Middle frontal gyrus (tissue), 1 donor: ENCODE results near the gene CHD5.
"Not testable (repeated sequence)": the region's sequence is repeated elsewhere in the genome, so short reads cannot be mapped to it uniquely, and the experiment has no call there.

Source experiments
- DNase-seq: peaks from one replicate; pipeline ENCODE4 v3.0.0-alpha.2; 2015; ENCODE audit warnings: low spot score; ENCODE audit errors: extremely low spot score

CHD5 gene

DNA sequence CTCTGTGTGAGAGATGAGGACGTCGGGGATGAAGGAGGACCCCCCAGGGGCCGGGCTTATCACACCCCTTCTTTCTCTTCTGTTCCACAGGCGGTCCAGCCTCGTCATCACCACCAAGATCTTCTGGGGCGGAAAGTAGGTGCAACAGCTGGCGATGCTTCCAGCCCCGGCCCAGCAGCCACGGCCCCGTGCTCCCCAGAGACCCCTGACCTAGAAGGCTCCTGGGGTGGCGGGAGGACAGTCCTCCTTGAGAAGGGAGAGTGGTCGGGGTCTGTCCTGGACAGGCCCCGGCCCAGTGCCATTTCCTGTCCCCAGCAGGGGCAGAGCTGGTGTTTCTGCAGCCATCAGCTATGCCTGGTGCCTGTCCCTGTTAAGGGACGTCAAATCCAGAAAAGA lies 92.7 kb downstream of the CHD5 start:
- DNase-seq = no peak

DNA sequence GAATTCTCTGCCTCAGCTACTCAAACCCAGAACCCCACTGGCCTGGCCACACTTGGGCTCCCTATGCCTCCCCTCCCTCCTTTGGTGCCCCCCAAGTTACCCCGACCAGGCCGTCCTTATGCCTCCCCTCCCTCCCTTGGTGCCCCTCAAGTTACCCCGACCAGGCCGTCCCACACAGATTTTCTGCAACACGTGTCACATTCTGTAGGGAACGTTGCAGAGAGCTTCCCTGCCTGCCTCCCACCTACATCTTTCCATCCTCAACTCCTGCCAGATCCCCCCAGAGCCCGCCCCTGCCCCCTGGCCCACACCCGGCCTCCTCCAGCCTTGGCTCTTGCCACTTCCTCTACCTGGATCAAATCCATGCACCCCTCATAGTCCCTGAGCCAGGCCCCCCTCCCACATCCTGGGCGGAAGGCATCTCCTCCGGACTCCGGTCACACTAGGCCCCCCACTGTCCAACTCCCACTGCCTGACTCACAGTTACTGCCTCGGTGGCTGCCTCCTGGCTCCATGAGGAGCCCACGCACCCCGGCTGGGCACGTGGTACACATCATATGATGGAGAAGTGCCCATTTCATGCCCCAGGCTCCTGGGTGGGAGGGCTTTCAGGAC lies 93.3 kb downstream of the CHD5 start:
- DNase-seq = no peak

GRCh38 chr1:6086358-6086757 lies 93.8 kb downstream of the CHD5 start:
- no peak for DNase-seq

GRCh38 chr1:6085666-6086065 lies 94.5 kb downstream of the CHD5 start:
- no peak for DNase-seq

DNA sequence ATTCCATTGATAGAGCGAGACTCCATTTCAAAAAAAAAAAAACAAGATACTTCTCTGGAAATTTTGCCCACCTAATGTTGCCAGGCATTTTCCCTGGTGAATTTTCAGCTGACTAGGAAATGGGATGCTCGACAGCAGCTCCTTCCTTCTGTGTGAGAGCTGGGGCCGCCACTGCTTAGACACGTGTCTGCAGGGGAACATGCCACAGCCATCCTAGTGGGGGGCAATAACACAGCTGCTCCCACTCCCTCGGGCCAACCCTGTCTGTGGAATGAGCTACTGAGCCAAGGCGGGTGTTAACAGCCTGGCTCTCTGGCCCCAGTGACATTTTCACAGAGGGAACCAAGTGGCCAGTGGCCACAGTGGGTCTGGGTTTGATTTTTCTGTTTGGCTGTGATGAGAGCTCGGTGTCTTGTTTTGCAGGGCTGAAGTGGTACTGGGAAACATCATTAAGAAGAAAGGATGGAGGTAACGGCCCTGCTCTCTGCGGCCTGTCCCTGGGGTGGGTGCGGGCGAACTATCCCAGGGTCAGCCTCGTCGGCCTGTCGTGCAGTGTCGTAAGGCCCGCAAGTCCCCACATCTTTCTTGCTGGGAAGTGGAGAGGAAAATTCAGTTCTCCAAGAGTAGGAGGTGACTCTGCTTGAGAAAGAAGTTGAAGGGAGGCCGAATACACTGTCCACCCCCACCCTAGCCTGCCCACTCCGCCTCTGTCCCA lies 95.2 kb downstream of the CHD5 start:
- DNase-seq = no peak

DNA sequence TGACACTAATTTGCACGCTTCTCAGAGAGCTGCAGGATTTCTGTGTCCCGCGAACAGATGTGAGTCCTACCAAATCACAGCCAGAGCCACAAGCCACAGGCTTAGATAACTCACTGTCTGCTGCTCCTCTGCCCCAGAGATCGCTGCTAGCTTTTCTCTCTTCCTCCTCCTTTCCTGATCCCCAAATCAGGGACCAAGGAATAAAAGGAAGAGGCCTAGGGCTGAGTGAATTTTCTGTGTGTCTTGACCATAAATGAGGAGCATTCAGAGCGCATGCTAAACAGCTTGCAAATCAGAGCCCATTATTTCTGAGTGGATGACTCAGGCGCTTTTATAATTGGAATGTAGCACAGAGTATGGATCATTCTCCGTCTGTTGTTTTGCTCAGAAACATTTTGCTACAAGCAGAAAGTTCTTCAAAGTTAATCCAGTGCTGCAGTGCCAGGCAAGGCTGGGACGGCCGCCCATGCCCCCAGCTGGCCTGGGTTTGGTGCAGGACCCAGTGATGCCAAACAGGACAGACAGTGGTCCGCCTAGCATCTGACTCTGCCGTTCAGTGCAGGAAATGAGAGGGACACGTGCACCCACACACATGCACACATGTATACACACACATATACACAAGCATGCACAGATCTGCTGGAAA lies 96.2 kb downstream of the CHD5 start:
- peak; percentile 76 for DNase-seq

DNA sequence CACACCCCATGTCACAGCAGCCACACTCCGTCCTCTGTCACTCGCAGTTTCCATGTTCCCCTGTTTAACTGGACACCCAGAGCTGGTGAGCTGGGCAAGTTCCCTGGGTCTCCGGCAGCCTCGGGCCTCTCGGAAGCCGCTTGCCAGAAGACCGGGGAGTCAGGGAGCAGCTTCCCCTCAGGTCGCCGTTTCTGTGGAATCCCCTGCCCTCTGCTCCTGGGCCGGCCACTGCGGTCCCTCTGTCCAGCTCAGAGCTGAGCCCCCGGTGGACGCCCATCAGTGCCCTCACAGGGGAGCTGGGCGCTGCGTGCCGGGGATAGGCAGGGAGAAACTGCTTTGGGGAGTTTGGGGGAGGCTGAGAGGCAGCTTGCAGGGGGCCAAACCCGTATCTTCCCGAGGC lies 96.7 kb downstream of the CHD5 start:
- DNase-seq = no peak

DNA sequence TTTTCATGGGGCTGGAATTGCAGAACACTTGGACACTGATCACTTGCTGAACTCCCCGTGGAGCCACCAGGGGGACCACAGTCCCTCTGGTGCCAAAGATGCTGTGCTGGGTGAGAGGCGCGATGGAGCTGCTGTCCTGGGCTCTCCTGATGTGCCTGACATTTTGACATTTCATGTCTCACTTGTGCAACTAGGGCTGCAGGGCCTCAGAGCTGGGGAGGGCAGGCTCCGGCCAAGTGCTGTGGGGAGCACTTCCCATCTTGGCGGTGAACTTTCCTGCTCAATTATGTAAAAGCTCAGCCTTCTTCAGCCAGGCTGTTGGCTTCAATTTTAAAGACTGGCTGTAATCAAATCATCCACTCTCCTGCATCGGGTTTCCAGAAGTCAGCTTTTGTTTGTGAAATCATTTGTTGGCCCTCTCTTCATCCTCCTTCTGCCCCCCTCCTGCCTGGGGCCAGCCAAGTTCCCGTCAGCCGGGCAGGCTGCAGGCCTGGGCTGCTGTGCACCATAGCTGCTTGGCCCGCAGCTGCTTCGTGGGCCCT lies 97.6 kb downstream of the CHD5 start:
- DNase-seq = no peak

GRCh38 chr1:6081901-6082300 lies 98.2 kb downstream of the CHD5 start:
- no peak for DNase-seq

DNA sequence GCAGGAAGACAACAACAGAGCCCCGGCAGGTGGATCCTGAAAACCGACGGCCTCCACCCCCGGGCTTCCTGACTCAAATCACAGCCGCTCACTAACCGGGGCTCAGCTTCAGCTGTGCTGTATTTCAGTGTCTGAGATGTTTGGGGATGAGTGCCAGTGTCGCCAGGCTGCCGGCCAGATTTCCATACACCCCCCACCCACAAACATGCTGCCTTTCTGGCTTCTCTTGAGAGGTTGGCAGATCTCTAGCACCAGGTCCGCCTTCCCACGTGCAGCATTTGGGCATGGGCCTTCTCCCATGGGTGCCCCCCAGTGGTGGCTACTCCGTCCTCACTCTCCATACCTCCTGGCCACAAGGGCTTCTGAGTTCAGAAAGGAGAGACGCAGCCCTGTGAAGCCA lies 99.7 kb downstream of the CHD5 start:
- peak; percentile 45 for DNase-seq

- no peak for DNase-seq
Observed at GRCh38 chr1:6077919-6078318, 102.2 kb downstream of the CHD5 start.

- DNase-seq = no peak
Observed at GRCh38 chr1:6077506-6077905, 102.6 kb downstream of the CHD5 start.

DNA sequence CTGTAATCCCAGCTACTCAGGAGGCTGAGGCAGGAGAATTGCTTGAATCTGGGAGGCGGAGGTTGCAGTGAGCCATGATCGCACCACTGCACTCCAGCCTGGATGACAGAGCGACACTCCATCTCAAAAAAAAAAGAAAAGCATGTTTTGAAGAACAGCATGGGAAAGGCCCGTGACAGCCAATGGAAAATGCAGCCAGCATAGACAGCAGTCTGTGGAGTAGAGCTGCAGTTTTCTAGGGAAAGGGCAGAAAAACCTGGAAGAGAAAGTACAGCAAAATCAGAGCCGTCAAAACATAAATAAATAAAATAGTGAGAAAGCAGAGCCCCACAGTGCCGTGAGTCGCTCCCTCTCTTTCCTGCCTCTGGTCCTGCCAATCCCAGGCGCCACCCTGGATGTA lies 103.1 kb downstream of the CHD5 start:
- not testable (repeated sequence) for DNase-seq

DNA sequence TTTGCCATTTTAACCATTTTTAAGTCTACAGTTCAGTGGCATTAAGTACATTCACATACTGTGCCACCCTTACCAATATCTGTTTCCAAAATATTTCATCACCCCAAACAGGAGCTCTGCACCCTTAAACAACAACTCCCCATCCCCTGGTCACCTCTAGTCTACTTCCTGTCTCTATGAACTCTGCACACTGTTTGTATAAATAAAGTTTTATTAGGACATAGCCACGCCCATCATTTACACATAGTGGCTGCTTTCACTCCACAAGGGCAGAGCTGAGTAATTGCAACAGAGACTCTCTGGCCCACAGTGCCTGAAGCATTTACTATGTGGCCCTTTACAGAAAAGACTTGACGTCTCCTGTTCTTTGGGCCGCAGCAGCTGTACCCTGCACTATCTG lies 104.4 kb downstream of the CHD5 start:
- no peak for DNase-seq

DNA sequence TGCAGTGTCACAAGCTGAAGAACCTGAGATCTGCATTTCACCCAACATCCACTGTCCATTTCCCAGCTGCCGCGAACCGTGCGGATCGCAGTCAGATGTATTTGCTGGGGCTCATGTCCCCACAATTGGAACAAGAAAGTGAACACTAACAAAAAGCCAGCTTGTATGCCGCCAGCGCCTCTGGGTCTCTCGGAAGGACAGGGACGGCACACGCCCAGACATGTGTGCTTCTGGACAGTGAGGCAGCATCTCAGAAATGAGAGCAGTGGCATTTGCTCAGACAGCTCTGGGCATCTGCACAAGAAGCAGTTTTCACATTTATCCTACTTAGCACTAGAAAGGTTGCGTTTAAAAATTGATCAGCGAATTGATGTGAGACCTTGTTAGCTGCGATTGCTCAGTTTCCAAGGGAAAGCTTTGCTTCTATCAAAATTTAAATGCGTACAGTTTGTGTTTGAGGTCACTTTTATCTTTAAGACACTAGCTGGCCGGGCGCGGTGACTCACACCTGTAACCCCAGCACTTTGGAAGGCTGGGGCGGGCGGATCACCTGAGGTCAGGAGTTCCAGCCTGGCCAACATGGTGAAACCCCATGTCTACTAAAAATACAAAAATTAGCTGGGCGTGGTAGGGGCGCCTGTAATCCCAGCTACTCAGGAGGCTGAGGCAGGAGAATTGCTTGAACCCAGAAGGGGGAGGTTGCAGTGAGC lies 105.8 kb downstream of the CHD5 start:
- DNase-seq = no peak

- no peak for DNase-seq
Observed at GRCh38 chr1:6073480-6074053, 106.6 kb downstream of the CHD5 start.

DNA sequence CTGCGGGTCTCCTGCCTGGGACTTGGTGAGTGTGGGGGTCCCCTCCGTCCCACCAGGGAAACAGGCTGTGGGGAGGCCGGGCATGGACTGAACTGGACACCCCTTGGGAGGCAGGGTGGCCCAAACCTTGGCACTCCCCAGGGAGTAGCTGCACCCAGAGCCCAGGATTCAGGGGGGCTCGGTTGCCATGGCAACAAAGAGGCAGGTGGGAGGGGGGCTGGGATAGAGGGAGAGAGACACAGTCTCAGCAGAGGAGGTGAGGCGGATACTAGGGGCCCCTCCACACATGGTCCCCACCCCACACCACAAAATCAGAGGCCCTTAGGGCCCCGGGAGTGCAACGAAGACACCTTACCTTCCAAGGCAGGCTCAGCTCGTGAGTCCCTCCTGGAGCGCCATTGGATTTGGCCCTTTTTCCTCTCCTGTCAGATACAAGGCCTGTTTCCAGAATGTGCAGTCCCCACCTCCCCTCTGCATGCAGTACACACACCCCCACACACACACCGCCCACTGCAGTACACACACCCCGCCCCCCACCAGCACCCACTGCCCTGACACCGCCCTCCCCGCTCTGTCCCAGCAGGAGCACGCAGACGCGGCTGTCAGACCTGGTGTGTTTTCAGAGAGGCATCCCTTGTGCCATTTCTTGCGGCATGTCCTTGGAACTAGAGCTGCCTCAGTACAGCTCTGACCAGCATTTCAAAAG lies 107.2 kb downstream of the CHD5 start:
- DNase-seq = no peak

DNA sequence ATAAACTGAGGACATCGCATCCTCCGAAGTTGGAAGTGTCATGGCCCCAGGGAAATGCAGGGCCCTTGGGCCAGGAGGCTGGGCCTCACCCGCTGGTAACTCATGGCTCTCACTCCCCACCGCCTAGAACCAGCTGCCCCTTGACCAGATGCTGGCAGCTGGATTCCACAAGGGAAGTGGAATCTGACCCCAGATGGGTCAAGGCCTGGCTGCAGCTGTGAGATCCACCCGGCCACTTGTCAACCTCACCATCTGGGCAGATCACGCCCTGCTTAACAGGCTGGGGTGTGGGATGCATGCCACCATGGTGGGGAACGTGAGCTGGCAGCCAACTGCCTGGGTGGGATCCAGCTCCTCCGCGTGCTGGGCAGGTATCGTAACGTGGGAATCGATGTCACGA lies 108.9 kb downstream of the CHD5 start:
- DNase-seq = no peak

GRCh38 chr1:6070450-6070974 lies 109.6 kb downstream of the CHD5 start:
- no peak for DNase-seq

DNA sequence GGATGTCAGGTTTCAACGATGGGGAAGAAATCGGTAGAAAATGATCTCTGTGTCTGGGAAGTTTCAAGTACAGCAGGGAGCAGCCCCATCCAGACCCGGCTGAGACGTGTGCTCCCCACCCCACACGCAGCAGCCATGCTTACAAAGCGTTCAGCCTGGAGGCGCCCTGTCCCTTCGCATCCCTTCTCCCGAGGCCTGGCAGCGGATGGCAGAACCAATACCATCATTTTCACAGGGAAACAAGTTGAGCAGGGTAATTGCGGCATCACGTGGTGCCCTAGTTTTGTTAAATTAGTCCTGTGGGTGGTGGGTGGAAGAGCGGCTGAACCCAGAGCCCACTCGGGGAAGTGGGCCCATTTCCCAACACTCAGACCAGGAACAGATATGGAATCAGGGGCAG lies 110.5 kb downstream of the CHD5 start:
- DNase-seq = no peak

GRCh38 chr1:6068932-6069331 lies 111.2 kb downstream of the CHD5 start:
- no peak for DNase-seq
